ENCODE data around the gene SP1. TPM values are rescaled to one million over a fixed set of nuclear protein-coding genes. Genes with fewer than 3 reads are reported as not detected.
A peak's percentile ranks its signal among the peaks of the same experiment; 100 is the strongest.

SP1 gene
- total RNA-seq, 1 donor: 50.3 TPM

DNA sequence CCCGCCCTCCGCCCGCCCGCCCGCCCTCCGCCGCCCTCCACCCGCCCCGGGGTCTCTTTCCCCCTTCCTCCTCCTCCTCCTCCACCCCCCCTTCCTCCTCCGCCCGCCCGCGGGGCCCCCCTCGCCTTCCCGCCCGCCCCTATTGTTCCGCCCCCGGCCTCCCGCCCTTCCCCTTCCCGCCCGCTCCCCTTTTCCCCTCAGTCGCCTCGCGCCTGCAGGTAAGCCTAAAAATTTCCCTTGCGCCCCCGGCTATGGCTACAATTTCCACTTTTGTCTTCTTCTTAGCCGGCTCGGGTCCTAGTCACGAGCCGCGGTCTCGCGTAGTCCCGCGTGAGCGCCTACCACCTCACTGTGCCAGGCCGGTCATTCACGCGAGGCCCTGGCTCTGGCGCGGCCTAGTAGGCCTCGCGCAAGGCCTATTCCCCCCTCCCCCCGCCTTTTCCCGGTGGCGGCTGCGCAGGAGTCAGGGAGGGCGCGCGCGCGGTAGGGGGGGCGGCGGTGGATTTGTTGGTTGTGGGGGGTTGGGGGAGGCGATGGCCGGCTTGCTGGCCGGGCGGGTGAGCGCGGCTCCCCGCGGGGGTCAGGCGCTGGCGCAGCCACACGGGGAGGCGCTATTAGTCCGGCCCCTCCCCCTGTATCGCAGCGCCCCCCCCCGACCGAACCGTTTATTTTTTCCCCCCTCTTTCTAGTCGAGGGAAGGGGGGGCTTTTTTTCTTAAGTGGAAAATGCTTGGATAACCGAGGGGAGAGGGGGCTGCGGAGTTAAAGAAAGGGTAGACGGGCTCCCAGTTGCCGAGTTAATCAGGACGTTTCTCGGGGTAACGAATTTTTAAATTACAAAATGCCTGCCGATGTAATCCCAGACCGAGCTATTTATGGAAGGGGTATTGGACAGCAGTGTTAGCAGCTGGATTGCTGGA lies 72.4 kb downstream of the SP1 start:
- Histone ChIP-seq H3K4me1 (ENCODE audit: insufficient read depth, low read length) (peaks cover 21% of the 10 kb centered on the region), H3K4me3 (ENCODE audit: insufficient read depth, low read length) (peak overlapping the region; percentile 97), H3K27ac (ENCODE audit: low read depth, low read length) (peak overlapping the region; percentile 87), H3K4me2 (ENCODE audit: insufficient read depth, low read length) (peak overlapping the region; percentile 81), H3K9me3 (ENCODE audit: low read depth, low read length) (no peaks in the 10 kb centered on the region), H2AFZ (ENCODE audit: low read length) (no peak overlapping the region), H3K79me2 (ENCODE audit: insufficient read depth, low read length) (peaks cover 56% of the 10 kb centered on the region), H3K36me3 (ENCODE audit: insufficient read depth, low read length) (peaks cover 42% of the 10 kb centered on the region), H4K20me1 (ENCODE audit: insufficient read depth, low read length) (peaks cover 41% of the 10 kb centered on the region), H3K27me3 (ENCODE audit: insufficient read depth, low read length) (no peaks in the 10 kb centered on the region)
- TF ChIP-seq, protein P1, sequence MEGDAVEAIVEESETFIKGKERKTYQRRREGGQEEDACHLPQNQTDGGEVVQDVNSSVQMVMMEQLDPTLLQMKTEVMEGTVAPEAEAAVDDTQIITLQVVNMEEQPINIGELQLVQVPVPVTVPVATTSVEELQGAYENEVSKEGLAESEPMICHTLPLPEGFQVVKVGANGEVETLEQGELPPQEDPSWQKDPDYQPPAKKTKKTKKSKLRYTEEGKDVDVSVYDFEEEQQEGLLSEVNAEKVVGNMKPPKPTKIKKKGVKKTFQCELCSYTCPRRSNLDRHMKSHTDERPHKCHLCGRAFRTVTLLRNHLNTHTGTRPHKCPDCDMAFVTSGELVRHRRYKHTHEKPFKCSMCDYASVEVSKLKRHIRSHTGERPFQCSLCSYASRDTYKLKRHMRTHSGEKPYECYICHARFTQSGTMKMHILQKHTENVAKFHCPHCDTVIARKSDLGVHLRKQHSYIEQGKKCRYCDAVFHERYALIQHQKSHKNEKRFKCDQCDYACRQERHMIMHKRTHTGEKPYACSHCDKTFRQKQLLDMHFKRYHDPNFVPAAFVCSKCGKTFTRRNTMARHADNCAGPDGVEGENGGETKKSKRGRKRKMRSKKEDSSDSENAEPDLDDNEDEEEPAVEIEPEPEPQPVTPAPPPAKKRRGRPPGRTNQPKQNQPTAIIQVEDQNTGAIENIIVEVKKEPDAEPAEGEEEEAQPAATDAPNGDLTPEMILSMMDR (IDR thresholded peaks at IDR 0.05; ENCODE audit: extremely low read depth, low read depth, low read length): peak; percentile 37
- peak; percentile 95 for DNase-seq (ENCODE audit: insufficient read length, low spot score, missing footprints)

DNA sequence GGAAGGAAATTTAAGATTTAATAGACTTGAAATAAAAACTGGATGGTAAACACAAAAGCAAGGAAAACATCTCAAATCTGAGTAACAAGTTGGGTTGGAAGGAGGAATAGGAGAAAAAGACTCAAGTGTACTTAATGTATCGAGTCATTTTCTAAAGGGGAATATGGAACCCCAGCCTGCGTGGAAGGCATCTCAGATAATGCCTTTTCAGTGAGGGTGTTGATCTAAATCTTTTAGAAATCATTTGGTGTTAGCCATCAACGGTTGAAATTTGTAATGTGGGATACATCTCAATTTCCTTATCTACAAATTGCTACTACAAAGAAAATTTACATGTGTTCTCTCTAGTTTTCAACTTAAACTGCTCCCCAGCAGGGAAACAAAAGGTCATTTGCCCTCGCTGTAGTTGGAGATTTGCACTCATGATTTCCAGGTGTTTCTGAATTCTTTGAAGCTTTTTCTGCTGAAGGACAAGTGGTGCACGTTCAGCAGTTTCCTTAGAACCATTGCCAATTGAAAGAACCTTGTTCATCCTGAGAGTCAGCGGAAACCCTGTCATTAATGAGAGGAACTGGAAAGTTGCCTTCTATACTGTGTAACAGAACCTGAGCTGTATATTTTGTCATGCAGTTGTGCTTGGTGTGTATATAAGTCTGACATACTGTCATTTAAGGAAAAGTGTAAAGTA lies 74.1 kb downstream of the SP1 start:
- Histone ChIP-seq H4K20me1 (ENCODE audit: insufficient read depth, low read length) (peaks cover 46% of the 10 kb centered on the region), H3K27ac (ENCODE audit: low read depth, low read length) (no peak overlapping the region), H3K4me1 (ENCODE audit: insufficient read depth, low read length) (peaks cover 21% of the 10 kb centered on the region), H3K27me3 (ENCODE audit: insufficient read depth, low read length) (no peaks in the 10 kb centered on the region), H3K9me3 (ENCODE audit: low read depth, low read length) (no peaks in the 10 kb centered on the region), H3K36me3 (ENCODE audit: insufficient read depth, low read length) (peaks cover 51% of the 10 kb centered on the region), H3K4me3 (ENCODE audit: insufficient read depth, low read length) (peak overlapping the region; percentile 97), H3K79me2 (ENCODE audit: insufficient read depth, low read length) (peaks cover 73% of the 10 kb centered on the region), H2AFZ (ENCODE audit: low read length) (no peak overlapping the region), H3K4me2 (ENCODE audit: insufficient read depth, low read length) (peak overlapping the region; percentile 81)
- TF ChIP-seq, protein P1 (IDR thresholded peaks at IDR 0.05; ENCODE audit: extremely low read depth, low read depth, low read length): no peak
- DNase-seq (ENCODE audit: insufficient read length, low spot score, missing footprints): no peak

DNA sequence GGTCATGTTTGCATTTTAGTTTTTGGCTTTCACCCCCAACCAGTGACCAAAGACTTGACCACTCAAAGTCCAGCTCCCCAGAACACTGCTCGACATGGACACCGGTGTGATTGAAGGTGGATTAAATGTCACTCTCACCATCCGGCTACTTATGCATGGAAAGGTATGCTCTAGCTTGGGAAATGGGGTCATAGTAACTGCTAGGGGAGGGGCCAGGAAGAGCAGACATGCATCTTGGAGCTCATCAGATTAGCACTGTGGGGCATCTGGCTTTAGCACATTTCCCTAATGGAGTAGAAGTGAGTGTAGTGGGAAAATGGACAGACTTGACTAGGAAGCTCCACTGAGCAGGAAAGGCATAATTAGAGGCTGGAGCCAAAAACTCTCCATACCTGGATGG lies 74.7 kb downstream of the SP1 start:
- H3K79me2 ChIP-seq (ENCODE audit: insufficient read depth, low read length): peaks cover 79% of the 10 kb centered on the region
- peak overlapping the region; percentile 81 for H3K4me2 ChIP-seq (ENCODE audit: insufficient read depth, low read length)
- peak overlapping the region; percentile 0 for H3K27ac ChIP-seq (ENCODE audit: low read depth, low read length)
- peaks cover 57% of the 10 kb centered on the region for H3K36me3 ChIP-seq (ENCODE audit: insufficient read depth, low read length)
- H4K20me1 ChIP-seq (ENCODE audit: insufficient read depth, low read length): peaks cover 51% of the 10 kb centered on the region
- H3K9me3 ChIP-seq (ENCODE audit: low read depth, low read length): no peaks in the 10 kb centered on the region
- H2AFZ ChIP-seq (ENCODE audit: low read length): no peak overlapping the region
- peak overlapping the region; percentile 97 for H3K4me3 ChIP-seq (ENCODE audit: insufficient read depth, low read length)
- TF ChIP-seq, protein P1 (IDR thresholded peaks at IDR 0.05; ENCODE audit: extremely low read depth, low read depth, low read length): no peak
- no peaks in the 10 kb centered on the region for H3K27me3 ChIP-seq (ENCODE audit: insufficient read depth, low read length)
- no peak for DNase-seq (ENCODE audit: insufficient read length, low spot score, missing footprints)
- peaks cover 21% of the 10 kb centered on the region for H3K4me1 ChIP-seq (ENCODE audit: insufficient read depth, low read length)
